Sciatic nerve (tissue), 2 donors: ENCODE measurements around the gene DCC. TPM values are rescaled to one million over a fixed set of nuclear protein-coding genes. Genes with fewer than 3 reads are reported as not detected.
"Not testable (repeated sequence)": the region's sequence is repeated elsewhere in the genome, so short reads cannot be mapped to it uniquely, and the experiment has no call there.

ENCODE experiments used
- ATAC-seq: fragments of 200-7000 bp; cut with Tn5 transposase; one replicate; pipeline ENCODE4 v1.9.1; 2020; ENCODE audit warnings: mild to moderate bottlenecking, moderate library complexity
- DNase-seq: peaks from one replicate; pipeline ENCODE4 v3.0.0-alpha.2; 2020; ENCODE audit warnings: low spot score
- intact Hi-C: fragments of 100-400 bp; cut with DNase I; formaldehyde crosslinking; loops from one replicate; pipeline ENCODE4 v1.14.2; 2022
- total RNA-seq: library from RNA; stranded (reverse); fragmentation: NEBNext Ultra II Directional; extraction: Animal tissue kit (Norgen Biotek cat#: 25700); gene quantifications from one replicate; pipeline ENCODE4 v1.2.1, GENCODE V29; 2021
- donor health status: DM: no; HTN: no; CAD: no.
- donor health status: DM: no; HTN: no; CAD: no.

DCC gene
- total RNA-seq, 1 donor from 2014 or later = not detected

DNA sequence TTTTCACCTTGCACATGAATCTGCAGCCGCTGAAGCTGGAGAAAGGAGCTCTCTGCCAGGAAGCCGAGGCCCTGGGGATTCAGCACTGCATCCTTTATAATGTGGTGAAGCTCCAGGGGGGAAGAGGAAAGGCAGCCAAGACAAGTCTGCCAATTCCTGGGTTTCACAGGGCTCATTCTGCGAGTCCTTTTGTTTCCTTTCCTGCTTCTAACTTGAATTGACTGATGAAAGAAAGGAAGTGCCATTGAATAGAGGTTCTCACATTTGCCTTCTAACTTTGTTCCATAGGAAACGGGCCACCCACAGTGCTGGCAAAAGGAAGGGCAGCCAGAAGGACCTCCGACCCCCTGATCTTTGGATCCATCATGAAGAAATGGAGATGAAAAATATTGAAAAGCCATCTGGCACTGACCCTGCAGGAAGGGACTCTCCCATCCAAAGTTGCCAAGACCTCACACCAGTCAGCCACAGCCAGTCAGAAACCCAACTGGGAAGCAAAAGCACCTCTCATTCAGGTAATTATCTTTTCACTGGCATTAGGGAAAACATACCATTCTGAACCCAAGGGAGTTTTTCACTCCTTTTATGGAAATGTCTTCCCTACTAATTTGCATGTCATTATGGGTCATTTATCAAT is 1119.1 kb downstream of the DCC start:
- peak; percentile 44 for ATAC-seq
- intact Hi-C loops = no loop called here
- no peak for DNase-seq

- DNase-seq = no peak
- no peak for ATAC-seq
- intact Hi-C loops = no loop called here
Observed at GRCh38 chr18:53467756-53468155, 1127.8 kb downstream of the DCC start.

- intact Hi-C loops, DNase-seq, ATAC-seq: not testable (repeated sequence)
Observed at GRCh38 chr18:53468173-53468572, 1128.2 kb downstream of the DCC start.

GRCh38 chr18:53472546-53472945 is 1132.5 kb downstream of the DCC start:
- ATAC-seq (no peak), DNase-seq (no peak)
- intact Hi-C loops = no loop called here

DNA sequence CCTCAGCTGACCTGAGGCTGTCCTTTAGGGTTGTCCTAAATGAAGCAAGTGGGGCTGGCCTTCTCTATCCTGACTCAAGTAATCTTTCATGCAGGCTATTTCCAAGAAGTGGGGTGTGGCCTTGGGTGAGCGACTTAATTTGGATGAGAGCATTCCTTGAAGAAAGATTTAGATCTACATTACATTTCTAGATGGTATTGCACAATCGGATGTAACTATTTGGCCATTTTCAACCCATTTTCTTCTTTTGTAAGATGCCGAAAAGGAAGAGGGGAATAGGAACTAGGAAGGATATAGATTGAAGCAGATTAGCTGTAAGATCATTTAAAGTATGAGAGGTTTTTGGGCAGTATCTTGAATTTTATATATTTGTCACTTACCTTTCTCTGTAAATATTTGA is 1138.2 kb downstream of the DCC start:
- intact Hi-C loops = no loop called here
- no peak for DNase-seq

DNA sequence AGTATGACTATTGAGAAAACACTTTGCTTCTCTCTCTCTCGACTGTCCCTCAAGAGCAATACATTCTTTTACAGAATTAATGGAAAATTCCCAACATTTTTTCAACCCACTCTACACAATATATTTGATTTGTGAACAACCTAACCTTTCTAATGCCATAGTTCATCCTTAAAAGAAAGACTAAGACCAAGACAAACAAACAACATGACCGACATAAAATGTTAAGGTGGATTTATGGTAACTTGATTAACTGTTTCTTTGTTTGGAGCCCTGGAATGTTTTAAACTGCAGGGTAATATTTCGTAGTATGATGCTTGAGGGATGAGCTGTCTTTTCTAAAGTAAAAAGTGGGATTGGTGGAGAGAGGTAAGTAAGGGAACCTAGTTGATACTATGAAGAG is 1146.3 kb downstream of the DCC start:
- intact Hi-C loops = no loop called here
- no peak for DNase-seq
- ATAC-seq = no peak

More for the DNA sequence above, 1138.2 kb downstream of the DCC start:
- no peak for ATAC-seq

DNA sequence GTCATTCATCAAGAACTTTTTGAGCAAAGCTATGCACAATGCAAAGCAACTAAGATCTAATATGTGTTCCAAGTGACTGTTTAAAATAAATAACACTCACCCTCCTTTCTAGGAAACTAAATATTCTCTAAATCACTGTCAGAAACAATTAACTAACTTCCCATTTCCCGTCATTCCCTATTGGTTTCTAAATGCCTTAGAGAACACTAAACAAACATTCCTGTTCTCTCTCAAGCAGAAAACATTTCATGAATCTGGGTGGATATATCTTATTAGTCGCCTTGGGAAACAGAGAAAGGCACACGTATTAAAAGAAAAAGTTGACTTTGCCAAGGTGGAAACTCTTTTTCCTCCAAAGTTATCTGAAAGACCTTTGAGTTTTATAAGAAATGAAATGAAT is 1149.3 kb downstream of the DCC start:
- no peak for DNase-seq
- ATAC-seq = peak; percentile 55
- intact Hi-C loops = no loop called here

GRCh38 chr18:53490019-53490418 is 1150.0 kb downstream of the DCC start:
- peak; percentile 73 for ATAC-seq
- intact Hi-C loops = no loop called here
- DNase-seq = no peak

DNA sequence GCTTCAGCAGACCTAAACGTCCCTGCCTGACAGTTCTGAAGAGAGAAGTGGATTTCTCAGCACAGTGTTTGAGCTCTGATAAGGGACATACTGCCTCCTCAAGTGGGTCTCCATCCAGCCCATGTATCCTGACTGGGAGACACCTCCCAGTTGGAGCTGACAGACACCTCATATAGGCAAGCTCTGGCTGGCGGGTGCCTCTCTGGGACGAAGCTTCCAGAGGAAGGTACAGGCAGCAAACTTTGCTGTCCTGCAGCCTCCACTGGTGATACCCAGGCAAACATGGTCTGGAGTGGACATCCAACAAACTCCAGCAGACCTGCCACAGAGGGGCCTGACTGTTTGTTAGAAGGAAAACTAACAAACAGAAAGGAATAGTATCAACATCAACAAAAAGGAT is 1156.0 kb downstream of the DCC start:
- no peak for DNase-seq
- intact Hi-C loops = no loop called here
- no peak for ATAC-seq

- ATAC-seq = no peak
- intact Hi-C loops = no loop called here
Observed at GRCh38 chr18:53503914-53504441, 1164.0 kb downstream of the DCC start.

GRCh38 chr18:53508529-53508928 is 1168.5 kb downstream of the DCC start:
- intact Hi-C loops = no loop called here
- ATAC-seq = no peak
- no peak for DNase-seq

More at GRCh38 chr18:53503914-53504441, 1164.0 kb downstream of the DCC start:
- DNase-seq = no peak

DNA sequence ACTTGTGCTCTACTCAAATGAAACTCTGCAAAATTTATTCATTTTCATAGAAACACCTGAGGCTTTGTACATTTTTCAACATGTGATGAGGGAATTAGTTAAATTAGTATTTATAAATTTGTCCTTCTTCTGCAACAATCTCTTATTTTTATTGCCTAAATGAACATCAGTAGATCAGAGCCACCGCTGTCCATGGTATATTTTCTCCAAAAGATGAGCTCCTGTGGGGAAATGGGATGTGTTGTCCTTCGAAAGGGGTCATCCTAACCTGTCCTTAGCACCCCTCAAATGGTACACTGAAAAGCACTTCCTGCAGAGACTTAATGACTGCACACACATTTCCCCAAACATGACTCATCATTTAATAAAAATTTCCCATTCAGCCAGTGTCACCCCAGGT is 1169.9 kb downstream of the DCC start:
- no peak for ATAC-seq
- DNase-seq = no peak
- intact Hi-C loops = no loop called here

- DNase-seq, ATAC-seq: not testable (repeated sequence)
Observed at GRCh38 chr18:53511725-53512124, 1171.7 kb downstream of the DCC start.

DNA sequence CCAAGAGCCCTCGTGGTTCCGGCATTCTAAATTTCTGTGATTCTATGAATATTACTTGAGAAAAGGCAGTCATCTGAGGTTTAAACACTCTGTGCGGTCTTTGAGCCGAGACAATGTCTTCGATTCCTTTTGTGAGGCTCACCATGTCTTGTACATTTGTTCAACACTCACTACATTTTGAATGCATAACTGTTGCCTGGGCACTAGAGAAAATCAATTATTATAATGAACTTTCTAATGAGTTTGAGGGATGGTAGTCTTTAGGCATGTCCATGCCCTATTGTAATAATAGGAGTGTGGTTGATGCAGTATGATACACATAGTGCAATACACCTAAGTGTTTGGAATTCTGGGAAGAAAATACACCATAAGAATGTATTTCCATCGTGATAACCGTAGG is 1181.1 kb downstream of the DCC start:
- DNase-seq (no peak), ATAC-seq (no peak)
- intact Hi-C loops = no loop called here

More at GRCh38 chr18:53511725-53512124, 1171.7 kb downstream of the DCC start:
- intact Hi-C loops = not testable (repeated sequence)

- ATAC-seq (no peak), DNase-seq (no peak)
- intact Hi-C loops = no loop called here
Observed at GRCh38 chr18:53526101-53526870, 1186.3 kb downstream of the DCC start.

DNA sequence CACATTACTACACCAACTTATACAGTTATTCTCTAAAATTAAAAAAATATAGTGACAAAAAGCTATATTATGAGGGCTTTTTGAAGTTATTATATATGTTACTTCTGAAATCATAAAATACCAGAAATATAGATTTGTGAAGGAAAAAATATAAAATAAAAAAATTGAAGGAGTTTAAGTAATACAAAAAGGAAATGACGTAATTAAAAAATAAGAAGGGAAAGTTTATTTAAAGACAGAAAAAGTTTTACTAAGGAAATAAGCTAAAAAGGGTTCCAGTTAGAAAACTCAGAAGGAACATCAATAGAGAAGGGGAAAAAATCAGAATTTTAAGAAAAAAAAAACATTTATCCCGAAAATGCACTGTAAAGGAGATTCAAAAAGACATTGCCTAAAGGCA is 1187.4 kb downstream of the DCC start:
- intact Hi-C loops = no loop called here
- ATAC-seq = no peak

DNA sequence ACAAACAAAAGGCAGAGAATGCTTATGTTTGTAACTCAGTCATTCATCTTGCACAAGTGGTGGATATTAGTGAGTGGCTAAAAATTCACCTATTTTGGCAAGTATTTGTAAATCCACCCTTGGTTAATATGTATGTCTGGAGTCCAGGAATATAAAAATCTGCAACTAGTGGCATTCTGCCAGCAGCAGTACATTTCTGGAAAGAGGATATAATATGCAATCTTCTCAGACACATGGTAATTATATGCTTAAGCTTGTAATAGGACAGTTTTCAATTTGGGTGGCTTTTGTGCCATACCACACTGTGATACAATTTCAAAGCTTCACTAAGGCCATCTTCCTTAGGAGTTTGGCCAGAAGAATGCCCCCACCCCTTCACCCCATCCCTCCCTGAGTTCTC is 1191.2 kb downstream of the DCC start:
- no peak for ATAC-seq
- intact Hi-C loops = no loop called here
- no peak for DNase-seq

More for the DNA sequence above, 1187.4 kb downstream of the DCC start:
- DNase-seq = no peak

DNA sequence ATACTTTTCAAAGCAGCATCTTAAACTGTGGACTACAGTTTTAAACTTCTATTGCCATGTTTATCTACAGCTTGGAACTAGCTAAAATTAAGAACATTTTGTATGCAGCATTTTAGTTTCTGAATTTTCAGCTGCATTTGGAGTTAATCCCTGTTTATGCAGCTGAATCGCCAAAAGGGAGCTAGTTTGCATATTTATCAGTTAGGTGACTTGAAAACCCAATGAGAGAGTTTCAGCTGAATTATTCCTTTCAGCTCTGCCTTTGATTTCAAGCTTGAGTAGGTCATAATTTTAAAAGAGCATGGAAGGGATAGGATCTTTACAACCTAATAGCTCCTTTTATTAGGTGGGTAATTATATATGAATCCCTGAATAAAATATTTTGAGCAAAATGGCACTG is 1191.9 kb downstream of the DCC start:
- no peak for DNase-seq
- ATAC-seq = no peak
- intact Hi-C loops = no loop called here

GRCh38 chr18:53534203-53534602 is 1194.2 kb downstream of the DCC start:
- intact Hi-C loops = no loop called here
- ATAC-seq = peak; percentile 56
- DNase-seq = no peak

DNA sequence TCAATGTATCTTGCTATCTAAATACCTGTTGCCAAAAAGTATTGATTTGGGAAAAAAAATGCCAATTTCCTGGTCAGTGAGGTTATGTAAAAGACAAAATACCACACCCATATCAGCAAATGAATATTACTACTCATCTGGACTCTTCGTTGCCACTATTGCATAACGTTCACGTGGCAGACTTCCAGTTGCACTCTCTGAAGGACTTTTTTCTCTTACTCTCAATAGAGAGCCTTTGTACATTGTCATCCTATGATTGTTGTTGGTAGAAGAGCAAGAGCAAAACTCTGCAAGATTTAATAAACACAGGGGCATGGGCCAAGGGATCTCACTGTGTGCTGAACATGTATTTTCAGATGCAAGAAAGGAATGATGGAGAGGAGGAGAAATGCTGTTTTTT is 1194.7 kb downstream of the DCC start:
- peak; percentile 86 for DNase-seq
- peak; percentile 96 for ATAC-seq
- intact Hi-C loops = no loop called here
